ENCODE data around the gene HSPA2.
"Not testable (repeated sequence)": the region's sequence is repeated elsewhere in the genome, so short reads cannot be mapped to it uniquely, and the experiment has no call there.

Gene HSPA2

DNA sequence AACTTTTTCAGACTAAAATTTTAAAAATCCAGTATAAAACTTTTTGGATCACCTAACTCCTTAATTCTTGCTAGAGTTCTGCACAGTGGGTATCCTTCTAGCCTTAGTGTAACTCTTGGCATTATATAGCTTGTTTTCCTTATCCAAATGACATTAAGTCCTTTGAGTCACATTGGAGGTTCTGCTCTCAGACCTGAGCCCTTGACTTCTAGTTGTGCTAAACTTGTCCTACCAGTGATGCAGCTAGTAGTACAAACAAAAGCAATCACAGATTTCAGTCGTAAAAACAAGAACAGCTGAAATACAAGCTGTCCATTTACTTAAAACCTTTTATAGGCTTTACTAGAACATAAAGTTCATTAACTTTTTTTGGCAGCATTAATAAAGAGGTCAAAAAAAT is 25.5 kb upstream of the HSPA2 start:
- DNase-seq, result no peak

DNA sequence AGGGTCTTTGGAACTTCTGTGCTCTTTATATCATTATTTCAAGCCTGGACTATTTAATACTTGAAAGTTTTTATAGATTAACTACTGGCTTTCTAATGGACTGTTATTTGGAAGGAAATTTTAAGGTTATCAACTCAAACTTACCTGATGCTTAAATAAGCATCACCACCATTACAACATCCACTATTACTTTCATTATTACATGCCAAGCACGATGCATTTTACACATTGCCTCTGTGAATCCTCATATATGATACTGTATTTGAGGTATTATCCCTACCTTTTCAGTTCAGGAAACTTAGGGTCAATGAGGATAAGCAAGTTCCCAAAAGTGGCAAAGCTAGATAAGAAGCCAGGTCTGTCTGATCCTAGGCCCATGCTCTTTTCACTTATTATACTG is 23.6 kb upstream of the HSPA2 start:
- no peak for DNase-seq

GRCh38 chr14:64517667-64518066 is 22.9 kb upstream of the HSPA2 start:
- DNase-seq, result not testable (repeated sequence)

DNA sequence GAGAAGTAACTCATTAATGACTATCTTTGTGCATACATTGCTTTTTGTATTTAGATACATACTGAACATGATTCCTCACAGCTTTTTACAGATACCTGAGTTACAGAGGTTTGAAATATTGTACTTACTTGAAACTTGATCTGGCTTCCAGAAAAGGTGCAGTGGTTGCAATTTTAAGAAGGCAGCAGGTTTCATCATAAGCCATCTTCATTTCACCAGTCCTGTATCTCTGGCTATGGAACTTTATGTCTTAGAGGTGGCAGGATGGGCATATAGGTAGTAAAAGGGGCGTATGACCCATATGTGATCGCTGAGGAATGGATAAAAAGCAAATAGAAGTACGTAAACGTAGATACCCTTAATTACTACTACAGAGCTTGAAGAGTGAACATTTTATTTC is 22.3 kb upstream of the HSPA2 start:
- no peak for DNase-seq

- DNase-seq, result no peak
Measured at GRCh38 chr14:64520699-64521098, 19.8 kb upstream of the HSPA2 start.

GRCh38 chr14:64522591-64523355 is 17.8 kb upstream of the HSPA2 start:
- no peak for DNase-seq

GRCh38 chr14:64525354-64525753 is 15.2 kb upstream of the HSPA2 start:
- DNase-seq, result no peak

DNA sequence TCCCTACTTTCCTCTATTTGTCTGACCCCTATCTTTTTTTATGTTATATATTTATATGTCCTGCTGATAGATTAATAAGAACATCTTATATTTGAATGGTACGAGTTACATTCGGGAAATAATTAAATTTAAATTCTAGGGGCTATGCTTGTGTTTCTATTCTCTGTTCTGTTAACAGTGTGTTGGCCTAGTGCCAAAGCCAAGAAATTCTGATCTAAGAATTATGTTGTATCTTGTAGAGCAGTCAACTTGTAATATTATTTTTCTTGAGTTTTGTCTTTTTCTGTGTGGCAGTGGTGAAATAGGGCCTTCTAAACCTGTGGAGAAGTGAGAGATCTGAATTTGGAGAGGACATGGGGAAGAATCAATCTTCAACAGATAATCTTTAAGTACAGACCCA is 9.0 kb upstream of the HSPA2 start:
- no peak for DNase-seq

DNA sequence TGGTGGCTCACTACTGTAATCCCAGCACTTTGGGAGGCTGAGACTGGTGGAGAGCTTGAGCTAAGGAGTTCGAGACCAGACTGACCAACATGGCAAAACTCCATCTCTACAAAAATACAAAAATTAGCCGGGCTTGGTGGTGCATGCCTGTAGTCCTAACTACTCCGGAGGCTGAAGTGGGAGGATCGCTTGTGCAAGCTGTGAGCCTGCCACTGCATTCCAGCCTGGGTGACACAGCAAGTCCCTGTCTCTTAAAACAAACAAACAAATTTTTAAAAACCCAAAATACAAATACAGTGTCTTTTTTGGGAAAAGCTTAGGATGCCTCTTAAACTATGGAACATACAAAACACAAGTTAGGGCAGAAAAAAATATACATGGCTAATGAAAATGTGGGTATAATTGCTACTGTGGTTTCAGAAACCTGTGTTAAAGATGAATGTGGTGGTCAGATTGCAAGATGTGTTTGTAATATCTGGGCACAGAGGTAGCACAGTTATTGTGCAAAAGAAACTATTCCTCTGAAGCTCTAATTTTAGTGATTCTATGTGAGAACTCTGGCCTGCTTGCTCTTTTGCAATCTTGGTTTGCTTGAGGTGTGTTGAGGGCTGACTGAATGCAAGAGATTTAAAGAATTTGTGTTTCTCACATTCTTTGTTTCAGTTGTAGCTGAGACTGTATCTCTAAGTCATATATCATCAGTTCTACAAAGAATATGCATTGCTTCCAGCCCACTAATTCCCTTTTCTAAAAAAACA is 3.9 kb upstream of the HSPA2 start:
- DNase-seq, result no peak

DNA sequence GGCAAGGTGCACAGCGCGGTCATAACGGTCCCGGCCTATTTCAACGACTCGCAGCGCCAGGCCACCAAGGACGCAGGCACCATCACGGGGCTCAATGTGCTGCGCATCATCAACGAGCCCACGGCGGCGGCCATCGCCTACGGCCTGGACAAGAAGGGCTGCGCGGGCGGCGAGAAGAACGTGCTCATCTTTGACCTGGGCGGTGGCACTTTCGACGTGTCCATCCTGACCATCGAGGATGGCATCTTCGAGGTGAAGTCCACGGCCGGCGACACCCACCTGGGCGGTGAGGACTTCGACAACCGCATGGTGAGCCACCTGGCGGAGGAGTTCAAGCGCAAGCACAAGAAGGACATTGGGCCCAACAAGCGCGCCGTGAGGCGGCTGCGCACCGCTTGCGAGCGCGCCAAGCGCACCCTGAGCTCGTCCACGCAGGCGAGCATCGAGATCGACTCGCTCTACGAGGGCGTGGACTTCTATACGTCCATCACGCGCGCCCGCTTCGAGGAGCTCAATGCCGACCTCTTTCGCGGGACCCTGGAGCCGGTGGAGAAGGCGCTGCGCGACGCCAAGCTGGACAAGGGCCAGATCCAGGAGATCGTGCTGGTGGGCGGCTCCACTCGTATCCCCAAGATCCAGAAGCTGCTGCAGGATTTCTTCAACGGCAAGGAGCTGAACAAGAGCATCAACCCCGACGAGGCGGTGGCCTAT is 875 bp downstream of the HSPA2 start:
- no peak for DNase-seq

DNA sequence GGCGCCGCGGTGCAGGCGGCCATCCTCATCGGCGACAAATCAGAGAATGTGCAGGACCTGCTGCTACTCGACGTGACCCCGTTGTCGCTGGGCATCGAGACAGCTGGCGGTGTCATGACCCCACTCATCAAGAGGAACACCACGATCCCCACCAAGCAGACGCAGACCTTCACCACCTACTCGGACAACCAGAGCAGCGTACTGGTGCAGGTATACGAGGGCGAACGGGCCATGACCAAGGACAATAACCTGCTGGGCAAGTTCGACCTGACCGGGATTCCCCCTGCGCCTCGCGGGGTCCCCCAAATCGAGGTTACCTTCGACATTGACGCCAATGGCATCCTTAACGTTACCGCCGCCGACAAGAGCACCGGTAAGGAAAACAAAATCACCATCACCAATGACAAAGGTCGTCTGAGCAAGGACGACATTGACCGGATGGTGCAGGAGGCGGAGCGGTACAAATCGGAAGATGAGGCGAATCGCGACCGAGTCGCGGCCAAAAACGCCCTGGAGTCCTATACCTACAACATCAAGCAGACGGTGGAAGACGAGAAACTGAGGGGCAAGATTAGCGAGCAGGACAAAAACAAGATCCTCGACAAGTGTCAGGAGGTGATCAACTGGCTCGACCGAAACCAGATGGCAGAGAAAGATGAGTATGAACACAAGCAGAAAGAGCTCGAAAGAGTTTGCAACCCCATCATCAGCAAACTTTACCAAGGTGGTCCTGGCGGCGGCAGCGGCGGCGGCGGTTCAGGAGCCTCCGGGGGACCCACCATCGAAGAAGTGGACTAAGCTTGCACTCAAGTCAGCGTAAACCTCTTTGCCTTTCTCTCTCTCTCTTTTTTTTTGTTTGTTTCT is 1.7 kb downstream of the HSPA2 start:
- DNase-seq, result no peak

- no peak for DNase-seq
Measured at GRCh38 chr14:64542836-64543201, 2.3 kb downstream of the HSPA2 start.

DNA sequence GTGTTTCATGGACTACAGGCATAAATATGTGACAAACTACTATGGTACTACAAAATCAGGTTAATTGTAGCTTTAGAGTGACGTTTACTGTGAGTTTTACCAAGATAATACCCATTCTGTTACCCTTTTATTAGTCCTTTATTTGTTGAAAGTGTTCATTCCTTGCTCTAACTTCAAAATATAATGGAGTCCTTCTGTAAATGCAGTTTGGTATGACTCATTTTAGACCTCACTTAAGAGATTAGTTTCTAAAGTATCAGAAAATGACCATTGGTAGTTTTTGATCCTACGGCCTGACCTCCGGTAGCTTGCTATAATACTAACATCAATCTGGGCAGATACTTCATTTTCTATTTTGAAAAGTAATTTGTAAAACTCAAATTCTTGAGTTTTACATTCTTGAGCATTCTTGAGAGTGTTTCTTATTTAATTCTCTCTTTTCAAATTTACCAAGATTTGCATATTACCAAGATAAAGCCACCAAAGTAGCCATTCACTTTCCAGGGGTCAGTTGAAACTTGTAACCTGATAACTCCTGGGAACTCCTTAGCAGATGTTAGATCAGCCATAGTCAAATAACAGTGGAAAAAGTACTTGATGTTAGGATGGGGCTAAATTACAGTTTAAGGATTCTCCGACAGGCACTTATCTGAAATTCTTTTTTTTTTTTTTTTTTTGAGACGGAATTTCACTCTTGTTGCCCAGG is 4.2 kb downstream of the HSPA2 start:
- no peak for DNase-seq

DNA sequence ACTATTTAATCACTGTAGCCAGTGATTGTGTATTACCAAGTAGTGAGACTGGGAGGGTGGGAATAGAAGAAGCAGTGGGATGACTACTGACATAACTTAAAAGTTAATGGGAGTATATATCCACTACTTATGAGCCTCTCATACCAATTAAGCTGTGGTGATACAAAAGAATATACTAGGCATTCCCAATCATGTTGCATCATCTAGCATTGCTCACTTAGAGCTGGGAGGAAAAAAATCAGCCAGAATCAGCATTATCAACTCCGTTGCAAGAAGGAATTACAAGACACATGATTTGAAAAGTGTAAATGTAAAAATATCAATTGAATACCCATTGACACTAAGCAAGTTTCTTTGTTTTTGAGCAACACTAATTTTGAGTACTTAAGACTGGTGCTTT is 8.5 kb downstream of the HSPA2 start:
- DNase-seq, result no peak

DNA sequence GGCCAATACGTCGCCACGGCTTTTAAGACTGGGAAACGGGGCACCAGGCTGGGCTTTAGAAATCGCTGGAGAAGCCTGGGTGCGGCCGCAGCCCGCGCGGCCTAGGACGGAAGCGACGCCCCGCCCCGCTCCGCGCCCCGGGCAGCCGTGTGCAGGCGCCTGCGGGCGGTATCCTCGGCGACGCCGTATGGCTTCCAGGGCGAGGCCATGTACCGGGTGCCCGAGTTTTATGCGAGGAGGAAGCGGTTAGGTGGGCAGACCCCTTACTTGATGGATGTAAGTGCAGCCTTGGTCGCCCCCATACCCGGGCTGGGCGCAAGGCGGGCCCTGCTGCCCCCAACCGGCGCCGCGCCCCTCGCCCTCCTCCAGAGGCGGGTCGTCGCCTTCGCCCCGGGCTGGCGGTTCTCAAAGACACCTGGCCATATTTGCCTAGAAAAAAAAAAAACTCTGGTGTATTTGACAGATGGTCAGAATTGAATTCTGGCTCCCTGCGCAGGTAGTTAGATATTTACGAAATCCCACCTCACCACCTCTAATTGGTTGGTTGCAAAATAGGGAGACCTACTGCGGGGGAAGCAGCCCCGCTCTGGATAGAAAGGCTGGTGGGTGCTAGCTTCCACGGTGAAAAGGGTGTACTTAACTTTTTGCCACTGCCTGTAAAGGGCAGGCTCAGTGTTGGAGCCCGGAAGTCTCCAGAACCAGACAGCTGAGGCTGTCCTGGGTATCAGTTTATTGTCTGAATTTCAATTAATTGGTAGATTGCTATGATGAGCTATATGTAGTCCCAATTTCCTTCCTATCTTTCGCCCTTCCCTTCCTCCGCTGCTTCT is 9.5 kb downstream of the HSPA2 start, which contains the start of gene PPP1R36:
TSS of gene PPP1R36 (plus strand) at position 171 of the 830 bp plus-strand sequence. CDS start at position 208, 37 bp downstream.
- no peak for DNase-seq

- no peak for DNase-seq
Measured at GRCh38 chr14:64550621-64551333, 10.2 kb downstream of the HSPA2 start.

DNA sequence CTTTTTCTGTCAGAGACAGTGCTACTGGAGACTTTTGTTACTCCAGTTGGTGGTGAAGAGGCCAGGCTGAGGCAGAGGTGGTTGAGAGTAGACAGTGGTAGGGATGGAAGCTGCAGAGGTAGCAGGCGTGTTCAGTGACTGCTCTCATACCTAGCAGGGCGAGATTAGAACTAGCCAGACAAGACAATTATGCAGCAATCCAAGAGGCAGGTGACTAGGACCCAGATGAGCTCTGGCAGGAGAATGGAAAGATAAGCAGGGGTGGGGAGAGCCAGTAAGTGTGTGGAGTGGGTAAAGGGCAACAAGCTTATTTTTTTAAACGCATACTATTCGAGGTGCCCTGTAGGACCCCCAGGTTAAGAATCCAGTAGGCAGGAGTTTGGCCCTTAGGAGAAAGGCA is 14.0 kb downstream of the HSPA2 start:
- DNase-seq, result no peak

DNA sequence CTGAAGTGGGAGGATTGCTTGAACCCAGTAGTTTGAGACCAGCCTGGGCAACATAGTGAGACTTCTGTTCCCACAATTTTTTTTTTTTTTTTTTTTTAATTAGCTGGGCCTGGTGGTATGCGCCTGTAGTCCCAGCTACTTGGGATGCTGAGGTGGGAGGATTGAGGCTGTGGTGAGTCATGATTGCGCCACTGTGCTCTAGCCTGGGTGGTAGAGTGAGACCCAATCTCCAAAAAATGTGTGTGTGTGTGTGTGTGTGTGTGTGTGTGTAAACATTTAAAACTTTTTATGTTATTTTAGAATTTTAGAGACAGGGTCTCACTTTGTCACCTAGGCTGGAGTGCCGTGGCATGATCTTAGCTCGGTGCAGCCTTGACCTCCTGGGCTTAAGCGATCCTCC is 16.0 kb downstream of the HSPA2 start:
- no peak for DNase-seq

GRCh38 chr14:64558216-64558615 is 17.7 kb downstream of the HSPA2 start:
- not testable (repeated sequence) for DNase-seq

GRCh38 chr14:64561631-64562030 is 21.1 kb downstream of the HSPA2 start:
- DNase-seq, result no peak

DNA sequence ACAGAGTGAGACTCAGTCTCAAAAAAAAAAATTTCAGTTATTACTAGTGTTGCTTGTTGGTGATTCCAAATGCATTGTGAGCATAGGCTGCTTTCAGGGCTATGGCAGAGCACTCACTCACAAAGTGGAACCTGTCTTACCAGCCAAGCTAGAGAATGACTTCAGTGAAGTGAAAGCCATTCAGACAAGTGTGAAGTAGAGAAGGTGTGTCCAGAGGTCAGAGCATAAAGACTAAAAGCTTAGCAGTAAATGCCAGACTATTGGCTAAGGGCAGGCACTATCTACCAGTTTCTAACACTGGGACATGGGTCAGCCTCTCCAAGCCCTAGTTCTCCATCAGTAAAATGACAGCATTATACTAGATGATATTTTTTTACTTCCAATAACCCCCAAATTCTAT is 21.9 kb downstream of the HSPA2 start:
- DNase-seq, result no peak
